Tibial nerve (tissue), 4 donors: ENCODE measurements around the gene ELMO3.

Experiments
- CTCF ChIP-seq, 5 experiments: fragments of 200-600 bp in 3 of 5; fragments of 450-650 bp in 2 of 5; sonication (generic) in 3 of 5; IDR thresholded peaks; one replicate each; pipeline ENCODE4 v1.5.1; 2016 to 2019; ENCODE audit warnings: antibody characterized with exemption in 5 of 5, mild to moderate bottlenecking in 3 of 5, moderate library complexity in 2 of 5
- EP300 ChIP-seq, 2 donors: sonication (generic); formaldehyde crosslinking; IDR thresholded peaks; one replicate each; pipeline ENCODE4 v1.6.1; 2017; ENCODE audit warnings: antibody characterized with exemption in 2 of 2, mild to moderate bottlenecking in 1 of 2
- POLR2A ChIP-seq, 2 donors: fragments of 450-650 bp; IDR thresholded peaks; one replicate each; pipeline ENCODE4 v1.6.1; 2017; ENCODE audit warnings: antibody characterized with exemption in 2 of 2, mild to moderate bottlenecking in 2 of 2, moderate library complexity in 2 of 2

GRCh38 chr16:67182288-67182687 is 16.6 kb upstream of the ELMO3 start:
- TF ChIP-seq CTCF (IDR thresholded peaks at IDR 0.05) = no peak
- no peak for TF ChIP-seq POLR2A (IDR thresholded peaks at IDR 0.05)
- no peak for TF ChIP-seq EP300 (IDR thresholded peaks at IDR 0.05)
